ENCODE results near the gene KCNQ1.

KCNQ1 gene

DNA sequence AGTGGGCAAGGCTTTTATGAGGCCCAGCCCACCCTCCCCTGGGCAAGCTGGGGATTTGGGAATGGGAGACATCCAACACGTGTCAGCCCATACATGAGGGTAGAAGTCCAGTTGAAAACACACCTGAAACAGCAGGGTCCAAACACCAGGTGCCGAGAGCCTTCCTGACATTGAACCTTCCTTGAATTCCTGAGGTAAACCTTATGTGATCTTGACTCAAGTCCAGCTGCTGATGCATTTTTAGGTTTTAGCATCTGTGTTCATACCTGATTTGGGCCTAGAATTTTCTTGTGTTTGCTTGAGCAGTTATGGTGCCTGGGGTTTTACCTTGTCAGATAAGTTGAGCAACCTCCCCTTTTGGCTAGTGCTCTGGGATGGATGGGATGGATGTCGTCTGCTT lies 374.5 kb downstream of the KCNQ1 start:
- Histone ChIP-seq H3K36me3 (ENCODE audit: low read length) (no peaks in the 10 kb centered on the region), H3K9me3 (ENCODE audit: insufficient read depth, low read length) (peaks cover 28% of the 10 kb centered on the region), H3F3A (ENCODE audit: insufficient read depth) (no peaks in the 10 kb centered on the region), H3K27me3 (ENCODE audit: low read length) (no peaks in the 10 kb centered on the region), H3K9me2 (replicated peaks; ENCODE audit: insufficient read depth, low read length) (no peaks in the 10 kb centered on the region), H4K20me1 (ENCODE audit: low read depth, low read length) (no peaks in the 10 kb centered on the region), H3K79me2 (ENCODE audit: insufficient read depth, low read length) (no peaks in the 10 kb centered on the region), H3K4me3 (ENCODE audit: insufficient read depth, low read length, poor library complexity, severe bottlenecking) (no peak overlapping the region), H3K4me2 (ENCODE audit: low read depth, low read length, poor library complexity, severe bottlenecking) (no peak overlapping the region), H2AFZ (ENCODE audit: low read depth, low read length, severe bottlenecking) (no peak overlapping the region), H3K9ac (ENCODE audit: low read length) (no peak overlapping the region), H3K27ac (ENCODE audit: low read depth, low read length) (no peak overlapping the region)
- TF ChIP-seq, protein P1, sequence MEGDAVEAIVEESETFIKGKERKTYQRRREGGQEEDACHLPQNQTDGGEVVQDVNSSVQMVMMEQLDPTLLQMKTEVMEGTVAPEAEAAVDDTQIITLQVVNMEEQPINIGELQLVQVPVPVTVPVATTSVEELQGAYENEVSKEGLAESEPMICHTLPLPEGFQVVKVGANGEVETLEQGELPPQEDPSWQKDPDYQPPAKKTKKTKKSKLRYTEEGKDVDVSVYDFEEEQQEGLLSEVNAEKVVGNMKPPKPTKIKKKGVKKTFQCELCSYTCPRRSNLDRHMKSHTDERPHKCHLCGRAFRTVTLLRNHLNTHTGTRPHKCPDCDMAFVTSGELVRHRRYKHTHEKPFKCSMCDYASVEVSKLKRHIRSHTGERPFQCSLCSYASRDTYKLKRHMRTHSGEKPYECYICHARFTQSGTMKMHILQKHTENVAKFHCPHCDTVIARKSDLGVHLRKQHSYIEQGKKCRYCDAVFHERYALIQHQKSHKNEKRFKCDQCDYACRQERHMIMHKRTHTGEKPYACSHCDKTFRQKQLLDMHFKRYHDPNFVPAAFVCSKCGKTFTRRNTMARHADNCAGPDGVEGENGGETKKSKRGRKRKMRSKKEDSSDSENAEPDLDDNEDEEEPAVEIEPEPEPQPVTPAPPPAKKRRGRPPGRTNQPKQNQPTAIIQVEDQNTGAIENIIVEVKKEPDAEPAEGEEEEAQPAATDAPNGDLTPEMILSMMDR (IDR thresholded peaks at IDR 0.05; ENCODE audit: insufficient read depth, low read length, poor library complexity, severe bottlenecking), result no peak
- no peak for TF ChIP-seq EZH2phosphoT487 (conservative IDR thresholded peaks at IDR 0.05; ENCODE audit: low read length)

DNA sequence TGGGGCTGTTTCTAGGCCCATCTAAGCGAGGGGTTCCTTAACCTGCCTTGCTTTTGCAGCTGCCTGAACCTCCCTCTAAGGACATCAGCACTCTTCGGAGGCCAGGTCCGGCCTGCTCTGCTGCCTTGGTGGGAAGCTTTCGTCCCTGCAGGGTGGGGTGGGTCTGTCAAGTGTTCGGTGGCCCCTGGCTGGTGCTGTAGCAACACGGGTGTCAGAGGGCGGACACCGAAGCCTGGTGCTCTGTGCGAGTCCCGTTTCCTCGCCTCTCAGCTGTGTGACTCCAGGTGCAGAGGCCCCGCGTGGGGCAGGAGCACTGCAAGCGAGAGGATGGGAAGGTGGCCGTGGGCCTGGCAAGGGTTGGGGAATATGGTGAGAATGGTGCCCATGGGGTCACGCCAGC lies 376.2 kb downstream of the KCNQ1 start:
- Histone ChIP-seq H3K4me3 (ENCODE audit: insufficient read depth, low read length, poor library complexity, severe bottlenecking) (no peak overlapping the region), H3K27ac (ENCODE audit: low read depth, low read length) (no peak overlapping the region), H3K36me3 (ENCODE audit: low read length) (no peaks in the 10 kb centered on the region), H3K9ac (ENCODE audit: low read length) (no peak overlapping the region), H3K9me3 (ENCODE audit: insufficient read depth, low read length) (peaks cover 28% of the 10 kb centered on the region), H2AFZ (ENCODE audit: low read depth, low read length, severe bottlenecking) (no peak overlapping the region), H3K9me2 (replicated peaks; ENCODE audit: insufficient read depth, low read length) (no peaks in the 10 kb centered on the region), H4K20me1 (ENCODE audit: low read depth, low read length) (no peaks in the 10 kb centered on the region), H3K27me3 (ENCODE audit: low read length) (no peaks in the 10 kb centered on the region), H3F3A (ENCODE audit: insufficient read depth) (no peaks in the 10 kb centered on the region), H3K79me2 (ENCODE audit: insufficient read depth, low read length) (no peaks in the 10 kb centered on the region), H3K4me2 (ENCODE audit: low read depth, low read length, poor library complexity, severe bottlenecking) (no peak overlapping the region)
- TF ChIP-seq, protein P1 (IDR thresholded peaks at IDR 0.05; ENCODE audit: insufficient read depth, low read length, poor library complexity, severe bottlenecking), result no peak
- no peak for TF ChIP-seq EZH2phosphoT487 (conservative IDR thresholded peaks at IDR 0.05; ENCODE audit: low read length)

DNA sequence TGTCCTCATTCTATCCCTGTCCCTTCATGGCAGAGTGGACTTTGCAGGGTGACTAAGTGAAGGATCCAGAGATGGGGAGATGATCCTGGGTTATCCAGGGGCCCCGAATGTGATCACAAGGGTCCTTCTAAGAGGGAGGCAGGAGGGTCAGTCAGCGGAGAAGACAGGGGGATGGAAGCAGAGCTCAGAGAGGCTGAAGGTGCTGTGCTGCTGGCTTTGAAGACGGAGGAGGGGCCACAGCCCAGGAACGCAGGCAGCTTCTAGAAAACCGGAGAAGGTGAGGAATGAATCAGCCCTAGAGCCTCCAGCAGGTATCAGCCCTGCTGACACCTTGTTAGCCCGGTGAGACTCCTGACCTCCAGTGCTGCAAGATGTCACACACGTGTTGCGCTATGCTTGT lies 377.1 kb downstream of the KCNQ1 start:
- Histone ChIP-seq H2AFZ (ENCODE audit: low read depth, low read length, severe bottlenecking) (no peak overlapping the region), H3K9me3 (ENCODE audit: insufficient read depth, low read length) (peaks cover 28% of the 10 kb centered on the region), H3K9ac (ENCODE audit: low read length) (no peak overlapping the region), H3K9me2 (replicated peaks; ENCODE audit: insufficient read depth, low read length) (no peaks in the 10 kb centered on the region), H3K79me2 (ENCODE audit: insufficient read depth, low read length) (no peaks in the 10 kb centered on the region), H3F3A (ENCODE audit: insufficient read depth) (no peaks in the 10 kb centered on the region), H4K20me1 (ENCODE audit: low read depth, low read length) (no peaks in the 10 kb centered on the region), H3K27me3 (ENCODE audit: low read length) (no peaks in the 10 kb centered on the region), H3K4me2 (ENCODE audit: low read depth, low read length, poor library complexity, severe bottlenecking) (no peak overlapping the region), H3K27ac (ENCODE audit: low read depth, low read length) (no peak overlapping the region), H3K36me3 (ENCODE audit: low read length) (no peaks in the 10 kb centered on the region), H3K4me3 (ENCODE audit: insufficient read depth, low read length, poor library complexity, severe bottlenecking) (no peak overlapping the region)
- TF ChIP-seq EZH2phosphoT487 (conservative IDR thresholded peaks at IDR 0.05; ENCODE audit: low read length), result no peak
- TF ChIP-seq, protein P1 (IDR thresholded peaks at IDR 0.05; ENCODE audit: insufficient read depth, low read length, poor library complexity, severe bottlenecking), result no peak
